ENCODE data around the gene LGMN.

- TF ChIP-seq NFIC (IDR thresholded peaks at IDR 0.05) (no peak), MAZ (CRISPR knock-in tag; conservative IDR thresholded peaks at IDR 0.05 in 1 of 2, IDR thresholded peaks at IDR 0.05 in 1 of 2) (no peak), NCOA2 (IDR thresholded peaks at IDR 0.05; ENCODE audit: partially characterized antibody in 2 of 2) (no peak), ZNF324 (CRISPR knock-in tag; IDR thresholded peaks at IDR 0.05) (no peak), POLR2A (conservative IDR thresholded peaks at IDR 0.05) (no peak), ZNF165 (CRISPR knock-in tag; IDR thresholded peaks at IDR 0.05; ENCODE audit: borderline replicate concordance) (no peak), ZNF384 (IDR thresholded peaks at IDR 0.05; ENCODE audit: low read depth, low read length) (no peak), CTCF (IDR thresholded peaks at IDR 0.05 in 2 of 3, conservative IDR thresholded peaks at IDR 0.05 in 1 of 3; ENCODE audit: insufficient read depth in 2 of 3, low read depth in 1 of 3, low read length in 3 of 3) (no peak), ZNF354B (CRISPR knock-in tag; IDR thresholded peaks at IDR 0.05) (no peak), KHSRP (IDR thresholded peaks at IDR 0.05) (no peak), MTA2 (IDR thresholded peaks at IDR 0.05; ENCODE audit: low read depth) (no peak), USF2 (CRISPR knock-in tag; IDR thresholded peaks at IDR 0.05) (no peak), HDAC6 (IDR thresholded peaks at IDR 0.05; ENCODE audit: low read depth, low read length) (no peak)
Observed at GRCh38 chr14:92665661-92666110, 82.7 kb downstream of the LGMN start.
